CD14-positive monocyte (primary cell): ENCODE results near the gene SSR2. TPM values are rescaled to one million over a fixed set of nuclear protein-coding genes. Genes with fewer than 3 reads are reported as not detected.

ENCODE experiments used
- DNase-seq, 3 donors: peaks; one replicate each; pipeline ENCODE4 v3.0.0-alpha.2; 2011 to 2022
- H2AFZ ChIP-seq: 2 replicates; pipeline ENCODE4 v1.6.0; 2012; ENCODE audit warnings: mild to moderate bottlenecking, low read depth, low read length, inconsistent platforms; ENCODE audit not compliant: insufficient read depth, poor library complexity, severe bottlenecking
- H3K27ac ChIP-seq, 2 donors: 1 replicate in 1 of 2; 2 replicates in 1 of 2; pipeline ENCODE4 v1.5.1; 2012 to 2013; ENCODE audit warnings: low read length in 2 of 2, control low read depth in 1 of 2, inconsistent platforms in 1 of 2, low read depth in 1 of 2, mild to moderate bottlenecking in 1 of 2
- H3K27me3 ChIP-seq, 2 donors: one replicate each; pipeline versions ENCODE4 v1.6.0 to v1.6.1; 2011 to 2013; ENCODE audit warnings: low read length in 2 of 2; ENCODE audit not compliant: control insufficient read depth in 2 of 2, insufficient read depth in 2 of 2
- H3K36me3 ChIP-seq, 2 donors: replicated peaks in 1 of 2; 1 replicate in 1 of 2; 2 replicates in 1 of 2; pipeline versions ENCODE4 v1.5.1 to v1.6.1; 2012 to 2013; ENCODE audit warnings: low read length in 2 of 2, control low read depth in 1 of 2, inconsistent platforms in 1 of 2, mild to moderate bottlenecking in 1 of 2; ENCODE audit not compliant: insufficient read depth in 2 of 2, control insufficient read depth in 1 of 2
- H3K4me1 ChIP-seq, 2 donors: 1 replicate in 1 of 2; 2 replicates in 1 of 2; pipeline versions ENCODE4 v1.5.1 to v1.6.1; 2012 to 2013; ENCODE audit warnings: low read length in 2 of 2, control low read depth in 1 of 2, inconsistent platforms in 1 of 2, mild to moderate bottlenecking in 1 of 2, moderate library complexity in 1 of 2; ENCODE audit not compliant: insufficient read depth in 2 of 2, control insufficient read depth in 1 of 2
- H3K4me2 ChIP-seq: replicated peaks from 2 replicates; pipeline ENCODE3; 2012; ENCODE audit warnings: low read length, moderate library complexity, mild to moderate bottlenecking; ENCODE audit not compliant: poor library complexity, severe bottlenecking; ENCODE audit errors: extremely low read depth
- H3K4me3 ChIP-seq, 3 experiments: fragments of 200-600 bp in 1 of 3; sonication (generic) in 1 of 3; replicated peaks in 1 of 3; 1 replicate in 2 of 3; 2 replicates in 1 of 3; pipeline ENCODE4 v1.5.1; 2011 to 2013; ENCODE audit warnings: low read length in 3 of 3, mild to moderate bottlenecking in 3 of 3, control low read depth in 2 of 3, low read depth in 2 of 3, inconsistent platforms in 1 of 3, moderate library complexity in 1 of 3
- H3K79me2 ChIP-seq: 2 replicates; pipeline ENCODE4 v1.6.0; 2012; ENCODE audit warnings: mild to moderate bottlenecking, control low read depth, inconsistent platforms, low read length, moderate library complexity; ENCODE audit not compliant: insufficient read depth
- H3K9ac ChIP-seq: 2 replicates; pipeline ENCODE4 v1.6.0; 2017; ENCODE audit warnings: low read length, mild to moderate bottlenecking; ENCODE audit not compliant: insufficient read depth, poor library complexity, severe bottlenecking
- H3K9me3 ChIP-seq, 2 donors: replicated peaks in 1 of 2; 1 replicate in 1 of 2; 2 replicates in 1 of 2; pipeline versions ENCODE4 v1.5.1 to v1.6.1; 2012 to 2013; ENCODE audit warnings: low read length in 2 of 2, control low read depth in 1 of 2; ENCODE audit not compliant: control insufficient read depth in 1 of 2, insufficient read depth in 1 of 2
- H4K20me1 ChIP-seq: 2 replicates; pipeline ENCODE4 v1.6.0; 2012; ENCODE audit warnings: mild to moderate bottlenecking, low read length, control low read depth, moderate library complexity; ENCODE audit not compliant: insufficient read depth
- H3K27ac Mint-ChIP-seq, 7 donors: one replicate each; pipeline ENCODE4 v1.8.0; 2020; ENCODE audit warnings: mild to moderate bottlenecking in 7 of 7, mixed read lengths in 7 of 7, moderate library complexity in 6 of 7, inconsistent platforms in 2 of 7
- H3K27me3 Mint-ChIP-seq, 3 donors: one replicate each; pipeline ENCODE4 v1.8.0; 2021 to 2022; ENCODE audit warnings: low read depth in 3 of 3, mild to moderate bottlenecking in 3 of 3, mixed read lengths in 3 of 3, moderate library complexity in 3 of 3, inconsistent platforms in 1 of 3
- H3K36me3 Mint-ChIP-seq, 2 donors: one replicate each; pipeline ENCODE4 v1.8.0; 2020; ENCODE audit warnings: mixed read lengths in 2 of 2, inconsistent platforms in 1 of 2, mild to moderate bottlenecking in 1 of 2
- H3K4me1 Mint-ChIP-seq: one replicate; pipeline ENCODE4 v1.8.0; 2020; ENCODE audit warnings: mild to moderate bottlenecking, mixed read lengths
- H3K4me3 Mint-ChIP-seq, 2 donors: one replicate each; pipeline ENCODE4 v1.8.0; 2020; ENCODE audit warnings: mild to moderate bottlenecking in 2 of 2, mixed read lengths in 2 of 2, moderate library complexity in 1 of 2
- H3K9me3 Mint-ChIP-seq, 7 donors: one replicate each; pipeline ENCODE4 v1.8.0; 2020 to 2022; ENCODE audit warnings: mixed read lengths in 7 of 7, mild to moderate bottlenecking in 6 of 7, moderate library complexity in 6 of 7, inconsistent platforms in 2 of 7
- CTCF ChIP-seq: fragments of 200-600 bp; IDR thresholded peaks from one replicate; pipeline ENCODE4 v1.8.0; 2022; ENCODE audit warnings: antibody characterized with exemption, mild to moderate bottlenecking
- WGBS: methylation state at CpG from one replicate; pipeline ENCODE4 v1.1.5; 2013; ENCODE audit warnings: missing lambda C conversion rate; ENCODE audit not compliant: insufficient coverage; 5-methylcytosine and 5-hydroxymethylcytosine counted together
- intact Hi-C, 2 donors: fragments of 100-400 bp; cut with micrococcal nuclease; formaldehyde crosslinking; loops; one replicate each; pipeline versions ENCODE4 v1.15.0 to v1.15.1; 2023
- polyA plus RNA-seq, 3 donors: library from polyadenylated mRNA; depleted of rRNA in 1 of 3; unstranded in 2 of 3; stranded (reverse) in 1 of 3; fragments of 300-500 nt in 2 of 3; fragments of >200 nt in 1 of 3; fragmentation: Illumina TruSeq in 2 of 3; gene quantifications; 1 replicate in 2 of 3; 2 replicates in 1 of 3; pipeline ENCODE4 v1.2.3, GENCODE V29; 2012 to 2021

The SSR2 gene
- polyA plus RNA-seq, 3 donors, result 374 to 614 (median 414) TPM

- 48% methylated on average over 4 of the region's 6 CpGs for WGBS
- H3K4me3 ChIP-seq, result no peak overlapping the region
- no peak for DNase-seq
- no peak overlapping the region for H3K4me2 ChIP-seq
- Mint-ChIP-seq H3K36me3 (peaks cover 10 to 16% of the 10 kb centered on the region in 2 donors), H3K4me3 (no peak overlapping the region), H3K9me3 (peaks cover 0 to 1% (median 0%) of the 10 kb centered on the region in 7 donors), H3K27me3 (peaks cover 2 to 9% (median 4%) of the 10 kb centered on the region in 3 donors), H3K4me1 (peaks cover 2% of the 10 kb centered on the region), H3K27ac (no peak overlapping the region)
- no peak overlapping the region for H3K27ac ChIP-seq
- no peaks in the 10 kb centered on the region for H3K79me2 ChIP-seq
- no peaks in the 10 kb centered on the region for H4K20me1 ChIP-seq
- no peaks in the 10 kb centered on the region for H3K27me3 ChIP-seq
- H2AFZ ChIP-seq, result no peak overlapping the region
- intact Hi-C loops, result no loop called here
- TF ChIP-seq CTCF, result no peak
- H3K36me3 ChIP-seq, result peaks cover 5 to 8% of the 10 kb centered on the region in 2 donors
- no peaks in the 10 kb centered on the region for H3K4me1 ChIP-seq
- no peaks in the 10 kb centered on the region for H3K9me3 ChIP-seq
- H3K9ac ChIP-seq, result no peak overlapping the region
These were observed 12.3 kb upstream of the SSR2 start for GRCh38 chr1:156033011-156033410.

GRCh38 chr1:156026588-156026987, 5.8 kb upstream of the SSR2 start:
- Mint-ChIP-seq H3K36me3 (no peaks in the 10 kb centered on the region), H3K27ac (no peak overlapping the region), H3K9me3 (peaks cover 0 to 3% (median 0%) of the 10 kb centered on the region in 7 donors), H3K4me3 (no peak overlapping the region), H3K27me3 (peaks cover 11 to 19% (median 17%) of the 10 kb centered on the region in 3 donors), H3K4me1 (peaks cover 4% of the 10 kb centered on the region)
- no peaks in the 10 kb centered on the region for H3K4me1 ChIP-seq
- intact Hi-C loops, result loop anchor here in 1 of 2 donors (2.0 kb wide), 1 partner anchor 24 kb away; no protein-coding TSS in a partner anchor
- no peak for DNase-seq
- TF ChIP-seq CTCF, result no peak
- H3K4me2 ChIP-seq, result no peak overlapping the region
- H3K27me3 ChIP-seq, result no peaks in the 10 kb centered on the region
- no peak overlapping the region for H3K27ac ChIP-seq
- H3K36me3 ChIP-seq, result no peaks in the 10 kb centered on the region
- no peaks in the 10 kb centered on the region for H3K9me3 ChIP-seq
- WGBS, result no CpG with 5 or more reads among the region's 4 CpGs
- H2AFZ ChIP-seq, result no peak overlapping the region
- no peaks in the 10 kb centered on the region for H3K79me2 ChIP-seq
- no peak overlapping the region for H3K4me3 ChIP-seq
- H3K9ac ChIP-seq, result no peak overlapping the region
- H4K20me1 ChIP-seq, result no peaks in the 10 kb centered on the region
